NK-92 (cell line): ENCODE results near the gene PLEKHA8.

Experiments
- DNase-seq: peaks from one replicate; lab custom pipeline; 2025; ENCODE audit not compliant: unreplicated experiment; lab: John Stamatoyannopoulos, UW

The PLEKHA8 gene

GRCh38 chr7:30028216-30028748 lies at the start of gene PLEKHA8:
TSS of gene PLEKHA8 (plus strand) at chr7:30028412. CDS start at chr7:30028763, 351 bp downstream.
- DNase-seq, result no peak

GRCh38 chr7:29980151-29980550 lies 48.1 kb upstream of the PLEKHA8 start:
- DNase-seq, result no peak

- no peak for DNase-seq
These were observed 41.1 kb upstream of the PLEKHA8 start for GRCh38 chr7:29987083-29987482.

- no peak for DNase-seq
These were observed 40.3 kb upstream of the PLEKHA8 start for GRCh38 chr7:29987811-29988317.

GRCh38 chr7:29988424-29989256 lies 39.6 kb upstream of the PLEKHA8 start:
- DNase-seq, result no peak

- DNase-seq, result no peak
These were observed 38.8 kb upstream of the PLEKHA8 start, which contains the start of gene SCRN1 for GRCh38 chr7:29989257-29989995. TSS of gene SCRN1 (minus strand) at chr7:29989801. CDS start at chr7:29969067, 20,734 bp downstream.

GRCh38 chr7:29990931-29991330 lies 37.3 kb upstream of the PLEKHA8 start:
- no peak for DNase-seq

GRCh38 chr7:29991937-29992336 lies 36.3 kb upstream of the PLEKHA8 start:
- DNase-seq, result no peak

- DNase-seq, result no peak
These were observed 35.1 kb upstream of the PLEKHA8 start for GRCh38 chr7:29993140-29993539.

- DNase-seq, result no peak
These were observed 32.6 kb upstream of the PLEKHA8 start for GRCh38 chr7:29995652-29996051.

- no peak for DNase-seq
These were observed 31.9 kb upstream of the PLEKHA8 start for GRCh38 chr7:29996321-29996720.

GRCh38 chr7:29998489-29998888 lies 29.7 kb upstream of the PLEKHA8 start:
- no peak for DNase-seq

- DNase-seq, result no peak
These were observed 26.2 kb upstream of the PLEKHA8 start for GRCh38 chr7:30001998-30002397.

- no peak for DNase-seq
These were observed 25.1 kb upstream of the PLEKHA8 start for GRCh38 chr7:30003098-30003497.

GRCh38 chr7:30005464-30005863 lies 22.7 kb upstream of the PLEKHA8 start:
- DNase-seq, result no peak

GRCh38 chr7:30010021-30010420 lies 18.2 kb upstream of the PLEKHA8 start:
- no peak for DNase-seq

GRCh38 chr7:30012757-30013156 lies 15.5 kb upstream of the PLEKHA8 start:
- DNase-seq, result no peak

GRCh38 chr7:30018451-30018850 lies 9.8 kb upstream of the PLEKHA8 start:
- no peak for DNase-seq

- no peak for DNase-seq
These were observed 8.8 kb upstream of the PLEKHA8 start for GRCh38 chr7:30019387-30019786.

- DNase-seq, result no peak
These were observed 8.3 kb upstream of the PLEKHA8 start for GRCh38 chr7:30019960-30020359.

GRCh38 chr7:30020535-30020934 lies 7.7 kb upstream of the PLEKHA8 start:
- DNase-seq, result no peak

- DNase-seq, result no peak
These were observed 5.2 kb upstream of the PLEKHA8 start for GRCh38 chr7:30022991-30023390.
